Peyer's patch (tissue), 4 donors: ENCODE results near the gene TBC1D23. TPM values are rescaled to one million over a fixed set of nuclear protein-coding genes. Genes with fewer than 3 reads are reported as not detected.
"Not testable (repeated sequence)": the region's sequence is repeated elsewhere in the genome, so short reads cannot be mapped to it uniquely, and the experiment has no call there.

Experiments
- DNase-seq, 3 donors: peaks; one replicate each; pipeline ENCODE4 v3.0.0-alpha.2; 2017 to 2019
- H3K27ac ChIP-seq, 4 donors: fragments of 200-600 bp; sonication (generic); one replicate each; pipeline ENCODE4 v1.5.1; 2016 to 2019
- H3K27me3 ChIP-seq, 2 donors: fragments of 200-600 bp; sonication (generic); one replicate each; pipeline ENCODE4 v1.5.1; 2019
- H3K36me3 ChIP-seq, 3 donors: fragments of 200-600 bp; sonication (generic); one replicate each; pipeline ENCODE4 v1.5.1; 2016 to 2019
- H3K4me1 ChIP-seq, 4 donors: fragments of 200-600 bp; sonication (generic); one replicate each; pipeline ENCODE4 v1.5.1; 2016 to 2019
- H3K4me3 ChIP-seq, 4 donors: fragments of 200-600 bp; sonication (generic); 1 replicate in 3 of 4; 2 replicates in 1 of 4; pipeline ENCODE4 v1.5.1; 2016 to 2019; ENCODE audit warnings: mild to moderate bottlenecking in 1 of 4
- H3K9me3 ChIP-seq, 4 donors: fragments of 200-600 bp; sonication (generic); one replicate each; pipeline ENCODE4 v1.5.1; 2016 to 2019; ENCODE audit warnings: mild to moderate bottlenecking in 1 of 4
- POLR2A ChIP-seq, 2 donors: fragments of 450-650 bp; IDR thresholded peaks; one replicate each; pipeline ENCODE4 v1.5.1; 2017; ENCODE audit warnings: antibody characterized with exemption in 2 of 2, mild to moderate bottlenecking in 2 of 2, moderate library complexity in 2 of 2
- total RNA-seq, 4 donors: library from RNA; depleted of rRNA; stranded (reverse); fragments of >200 nt; gene quantifications; one replicate each; pipeline ENCODE4 v1.1.0, GENCODE V29; 2016
- TF ChIP-seq, protein P1 (sequence below), 6 experiments: fragments of 450-650 bp in 4 of 6; fragments of 200-600 bp in 2 of 6; sonication (generic) in 1 of 6; IDR thresholded peaks; one replicate each; pipeline ENCODE4 v1.5.1; 2017 to 2019; ENCODE audit warnings: antibody characterized with exemption in 6 of 6, mild to moderate bottlenecking in 3 of 6, moderate library complexity in 1 of 6

TBC1D23 gene
- total RNA-seq, 4 donors from 2014 or later, result 29.7 to 57.4 (median 38.4) TPM

DNA sequence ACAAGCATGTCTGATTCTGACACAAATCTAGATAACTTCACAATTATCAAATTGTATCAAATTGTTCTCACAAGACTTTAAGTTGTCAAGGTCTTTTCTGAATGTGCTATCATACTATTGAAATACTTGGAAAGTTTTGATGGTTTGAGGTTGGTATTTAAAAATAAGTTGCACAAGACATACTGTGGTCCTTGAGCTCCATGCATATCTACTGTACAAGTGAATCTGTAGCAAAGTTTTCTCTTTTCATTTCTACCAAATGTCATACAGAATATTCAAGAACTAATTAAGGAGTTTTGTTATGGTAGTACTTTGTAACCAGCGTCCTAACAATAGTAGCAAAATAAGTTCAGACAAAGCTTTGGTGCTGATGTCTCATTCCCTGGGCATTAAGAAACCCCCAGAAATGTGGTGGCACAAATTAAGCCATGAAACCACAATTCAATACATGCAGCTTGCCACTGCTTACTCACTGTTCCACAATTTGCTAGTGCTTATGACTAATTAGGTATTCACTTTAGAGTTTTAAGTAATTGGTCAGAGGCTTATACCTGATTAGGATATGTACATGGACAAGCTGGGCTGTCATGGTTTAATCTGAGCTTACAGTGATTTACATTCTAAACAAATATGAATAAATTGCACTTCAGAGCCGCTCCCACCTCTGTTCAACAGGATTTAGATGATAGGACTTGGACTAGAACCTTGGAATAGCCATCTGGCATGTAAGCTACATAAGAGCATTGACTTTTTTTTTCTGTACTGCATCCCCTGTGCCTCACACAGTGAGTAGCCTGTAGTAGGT, 8.8 kb downstream of the TBC1D23 start:
- Histone ChIP-seq H3K9me3 (no peaks in the 10 kb centered on the region), H3K36me3 (no peaks in the 10 kb centered on the region), H3K4me1 (peaks cover 0 to 11% (median 0%) of the 10 kb centered on the region in 4 donors), H3K27me3 (no peaks in the 10 kb centered on the region), H3K4me3 (no peak overlapping the region), H3K27ac (no peak overlapping the region)
- no peak for DNase-seq
- TF ChIP-seq, protein P1, sequence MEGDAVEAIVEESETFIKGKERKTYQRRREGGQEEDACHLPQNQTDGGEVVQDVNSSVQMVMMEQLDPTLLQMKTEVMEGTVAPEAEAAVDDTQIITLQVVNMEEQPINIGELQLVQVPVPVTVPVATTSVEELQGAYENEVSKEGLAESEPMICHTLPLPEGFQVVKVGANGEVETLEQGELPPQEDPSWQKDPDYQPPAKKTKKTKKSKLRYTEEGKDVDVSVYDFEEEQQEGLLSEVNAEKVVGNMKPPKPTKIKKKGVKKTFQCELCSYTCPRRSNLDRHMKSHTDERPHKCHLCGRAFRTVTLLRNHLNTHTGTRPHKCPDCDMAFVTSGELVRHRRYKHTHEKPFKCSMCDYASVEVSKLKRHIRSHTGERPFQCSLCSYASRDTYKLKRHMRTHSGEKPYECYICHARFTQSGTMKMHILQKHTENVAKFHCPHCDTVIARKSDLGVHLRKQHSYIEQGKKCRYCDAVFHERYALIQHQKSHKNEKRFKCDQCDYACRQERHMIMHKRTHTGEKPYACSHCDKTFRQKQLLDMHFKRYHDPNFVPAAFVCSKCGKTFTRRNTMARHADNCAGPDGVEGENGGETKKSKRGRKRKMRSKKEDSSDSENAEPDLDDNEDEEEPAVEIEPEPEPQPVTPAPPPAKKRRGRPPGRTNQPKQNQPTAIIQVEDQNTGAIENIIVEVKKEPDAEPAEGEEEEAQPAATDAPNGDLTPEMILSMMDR (IDR thresholded peaks at IDR 0.05), result no peak
- TF ChIP-seq POLR2A (IDR thresholded peaks at IDR 0.05), result no peak

DNA sequence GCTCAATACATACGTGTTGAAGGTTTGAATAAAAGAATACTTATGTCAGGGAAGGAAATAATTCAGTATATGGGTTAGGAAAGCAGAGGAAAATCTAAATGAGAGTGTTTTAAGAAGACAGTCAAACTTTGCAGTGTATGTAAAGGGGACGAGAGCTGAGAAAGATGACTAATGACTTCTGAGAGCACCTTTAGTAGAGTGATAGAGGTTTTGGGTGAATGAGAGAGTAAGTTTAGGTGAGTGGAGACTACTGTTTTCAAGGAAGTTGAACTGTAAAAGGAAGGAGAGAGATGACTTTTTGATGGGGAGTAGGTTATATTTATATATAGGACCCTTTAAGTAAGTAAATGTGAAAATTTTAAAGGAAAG, 9.4 kb downstream of the TBC1D23 start:
- no peaks in the 10 kb centered on the region for H3K9me3 ChIP-seq
- no peak overlapping the region for H3K4me3 ChIP-seq
- H3K27ac ChIP-seq, result no peak overlapping the region
- H3K4me1 ChIP-seq, result peaks cover 0 to 5% (median 0%) of the 10 kb centered on the region in 4 donors
- no peaks in the 10 kb centered on the region for H3K36me3 ChIP-seq
- TF ChIP-seq POLR2A (IDR thresholded peaks at IDR 0.05), result no peak
- TF ChIP-seq, protein P1 (IDR thresholded peaks at IDR 0.05), result no peak
- no peak for DNase-seq
- H3K27me3 ChIP-seq, result no peaks in the 10 kb centered on the region

DNA sequence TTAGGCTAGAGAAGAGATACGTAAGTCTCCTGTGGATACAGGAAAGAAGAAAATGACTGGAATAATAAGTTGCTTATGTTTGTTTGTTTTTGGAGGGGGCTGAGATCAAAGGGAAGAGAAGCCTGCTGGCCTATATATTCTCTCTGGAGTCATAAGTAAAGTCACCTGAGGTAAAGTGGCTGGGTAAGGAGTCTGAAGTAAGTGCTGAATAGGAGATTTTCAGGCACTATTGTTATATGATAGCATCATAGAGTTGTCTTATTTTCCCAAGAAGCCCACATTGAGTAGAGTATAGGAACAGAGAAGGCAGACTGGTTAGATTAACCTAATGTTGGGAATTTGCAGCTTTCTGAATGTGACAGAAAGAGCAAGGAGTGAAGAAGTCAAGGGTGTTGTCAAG, 10.7 kb downstream of the TBC1D23 start:
- no peaks in the 10 kb centered on the region for H3K36me3 ChIP-seq
- TF ChIP-seq POLR2A (IDR thresholded peaks at IDR 0.05), result no peak
- TF ChIP-seq, protein P1 (IDR thresholded peaks at IDR 0.05), result no peak
- H3K27me3 ChIP-seq, result no peaks in the 10 kb centered on the region
- H3K27ac ChIP-seq, result no peak overlapping the region
- no peaks in the 10 kb centered on the region for H3K9me3 ChIP-seq
- H3K4me1 ChIP-seq, result no peaks in the 10 kb centered on the region
- no peak for DNase-seq
- H3K4me3 ChIP-seq, result no peak overlapping the region

DNA sequence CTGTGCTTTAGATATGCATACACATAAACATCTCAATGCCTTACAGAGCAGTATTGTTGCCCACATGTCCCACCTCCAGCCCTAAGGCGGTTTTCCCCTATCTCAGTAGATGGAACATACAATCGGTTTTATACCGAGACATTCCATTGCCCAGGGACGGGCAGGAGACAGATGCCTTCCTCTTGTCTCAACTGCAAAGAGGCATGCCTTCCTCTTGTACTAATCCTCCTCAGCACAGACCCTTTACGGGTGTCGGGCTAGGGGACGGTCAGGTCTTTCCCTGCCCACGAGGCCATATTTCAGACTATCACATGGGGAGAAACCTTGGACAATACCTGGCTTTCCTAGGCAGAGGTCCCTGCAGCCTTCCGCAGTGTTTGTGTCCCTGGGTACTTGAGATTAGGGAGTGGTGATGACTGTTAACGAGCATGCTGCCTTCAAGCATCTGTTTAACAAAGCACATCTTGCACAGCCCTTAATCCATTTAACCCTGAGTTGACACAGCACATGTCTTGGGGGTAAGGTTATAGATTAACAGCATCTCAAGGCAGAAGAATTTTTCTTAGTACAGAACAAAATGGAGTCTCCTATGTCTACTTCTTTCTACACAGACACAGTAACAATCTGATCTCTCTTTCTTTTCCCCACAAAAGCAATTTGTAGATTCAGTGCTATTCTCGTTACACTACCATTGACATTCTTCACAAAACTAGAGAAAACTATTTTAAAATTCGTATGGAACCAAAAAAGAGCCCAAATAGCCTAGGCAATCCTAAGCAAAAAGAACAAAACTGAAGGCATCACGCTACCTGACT, 12.2 kb downstream of the TBC1D23 start:
- H3K27ac ChIP-seq, H3K9me3 ChIP-seq, H3K27me3 ChIP-seq, H3K4me1 ChIP-seq, DNase-seq, H3K36me3 ChIP-seq, H3K4me3 ChIP-seq: not testable (repeated sequence)

DNA sequence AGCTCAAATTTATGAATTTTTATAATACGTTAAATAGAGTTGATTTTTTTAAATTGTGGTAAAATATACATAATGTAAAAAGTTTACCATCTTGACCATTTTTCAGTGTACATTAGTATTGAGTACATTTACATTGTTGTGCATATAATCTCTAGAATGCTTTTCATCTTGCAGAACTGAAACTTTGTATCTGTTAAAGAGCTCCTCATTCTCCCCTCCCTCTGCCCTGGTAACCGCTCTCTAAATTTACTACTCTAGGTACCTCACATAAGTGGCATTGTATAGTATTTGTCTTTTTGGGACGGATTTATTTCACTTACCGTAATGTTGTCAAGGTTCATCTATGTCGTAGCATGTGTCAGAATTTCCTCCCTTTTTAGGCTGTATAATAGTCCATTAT, 13.6 kb downstream of the TBC1D23 start:
- no peak for DNase-seq
- Histone ChIP-seq H3K4me1 (no peaks in the 10 kb centered on the region), H3K9me3 (no peaks in the 10 kb centered on the region), H3K4me3 (no peak overlapping the region), H3K36me3 (no peaks in the 10 kb centered on the region), H3K27me3 (no peaks in the 10 kb centered on the region), H3K27ac (no peak overlapping the region)
- TF ChIP-seq POLR2A (IDR thresholded peaks at IDR 0.05), result no peak
- TF ChIP-seq, protein P1 (IDR thresholded peaks at IDR 0.05), result no peak

DNA sequence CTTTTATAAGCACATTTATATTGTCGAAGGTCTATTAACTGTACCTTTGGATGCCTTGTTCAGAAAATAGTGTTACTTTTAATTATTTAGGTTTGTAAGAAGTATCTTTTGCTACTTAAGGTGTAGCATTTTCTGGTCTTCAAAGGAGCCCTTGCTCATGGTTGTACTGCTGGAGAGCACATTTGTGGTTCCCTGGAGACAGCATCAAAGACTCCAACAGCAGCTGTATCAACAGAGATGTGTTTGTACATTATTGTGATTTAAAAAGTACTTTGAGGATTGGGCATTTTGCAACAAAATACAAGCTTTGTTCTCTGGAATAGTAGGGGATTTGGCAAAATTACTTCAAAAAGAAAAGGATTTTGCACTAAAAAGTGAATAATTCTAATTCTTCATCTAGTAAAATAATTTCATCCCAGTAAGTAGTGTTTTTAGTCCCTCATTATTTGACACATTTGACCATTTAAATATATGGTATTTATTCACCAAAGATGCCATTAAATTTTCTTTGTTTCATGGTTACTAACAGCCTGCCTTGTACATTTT, 16.5 kb downstream of the TBC1D23 start:
- DNase-seq, result no peak
- H3K27me3 ChIP-seq, result no peaks in the 10 kb centered on the region
- H3K4me3 ChIP-seq, result no peak overlapping the region
- H3K4me1 ChIP-seq, result no peaks in the 10 kb centered on the region
- H3K36me3 ChIP-seq, result peaks cover 0 to 25% (median 0%) of the 10 kb centered on the region in 3 donors
- TF ChIP-seq, protein P1 (IDR thresholded peaks at IDR 0.05), result no peak
- no peak for TF ChIP-seq POLR2A (IDR thresholded peaks at IDR 0.05)
- H3K27ac ChIP-seq, result no peak overlapping the region
- no peaks in the 10 kb centered on the region for H3K9me3 ChIP-seq
